Lung (tissue), 12 donors: ENCODE data around the gene LYPD1. TPM values are rescaled to one million over a fixed set of nuclear protein-coding genes. Genes with fewer than 3 reads are reported as not detected.

Experiments used
- ATAC-seq: fragments of 200-7000 bp; cut with Tn5 transposase; one replicate; pipeline ENCODE4 v1.9.1; 2020; ENCODE audit warnings: moderate number of reproducible peaks; ENCODE audit not compliant: insufficient read depth, low FRiP score
- DNase-seq, 3 donors: peaks; one replicate each; pipeline ENCODE4 v3.0.0-alpha.2; 2013 to 2017
- H3K27ac ChIP-seq, 2 donors: one replicate each; pipeline ENCODE4 v1.5.1; 2013; ENCODE audit warnings: mild to moderate bottlenecking in 2 of 2, moderate library complexity in 2 of 2, control low read depth in 1 of 2, inconsistent platforms in 1 of 2, low read depth in 1 of 2, low read length in 1 of 2
- H3K27me3 ChIP-seq, 3 donors: one replicate each; pipeline ENCODE4 v1.5.1; 2013; ENCODE audit warnings: low read length in 2 of 3; ENCODE audit not compliant: control insufficient read depth in 3 of 3, insufficient read depth in 3 of 3
- H3K36me3 ChIP-seq, 4 donors: one replicate each; pipeline ENCODE4 v1.5.1; 2013; ENCODE audit warnings: low read length in 4 of 4, mild to moderate bottlenecking in 1 of 4, moderate library complexity in 1 of 4; ENCODE audit not compliant: control insufficient read depth in 4 of 4, insufficient read depth in 4 of 4
- H3K4me1 ChIP-seq, 5 donors: one replicate each; pipeline ENCODE4 v1.5.1; 2013; ENCODE audit warnings: low read length in 5 of 5, mild to moderate bottlenecking in 2 of 5, moderate library complexity in 1 of 5; ENCODE audit not compliant: control insufficient read depth in 5 of 5, insufficient read depth in 5 of 5
- H3K4me3 ChIP-seq: one replicate; pipeline ENCODE4 v1.5.1; 2013; ENCODE audit warnings: mild to moderate bottlenecking, control low read depth, moderate library complexity
- H3K9ac ChIP-seq, 2 donors: one replicate each; pipeline ENCODE4 v1.5.1; 2013; ENCODE audit warnings: low read length in 2 of 2, control low read depth in 1 of 2; ENCODE audit not compliant: insufficient read depth in 1 of 2
- H3K9me3 ChIP-seq, 4 donors: one replicate each; pipeline ENCODE4 v1.5.1; 2013; ENCODE audit warnings: low read length in 3 of 4, mild to moderate bottlenecking in 1 of 4, moderate library complexity in 1 of 4; ENCODE audit not compliant: control insufficient read depth in 4 of 4, insufficient read depth in 3 of 4
- WGBS, 2 donors: extraction: QIAGEN DNeasy Blood & Tissue Kit; methylation state at CpG; one replicate each; pipeline ENCODE4 v1.1.7; 2013; 5-methylcytosine and 5-hydroxymethylcytosine counted together
- polyA plus RNA-seq, 2 donors: library from polyadenylated mRNA; stranded (reverse); fragments of 200-250 nt; gene quantifications; one replicate each; pipeline ENCODE4 v1.2.1, GENCODE V29; 2013
- total RNA-seq, 2 donors: library from RNA; depleted of rRNA in 1 of 2; stranded (reverse); fragments of >200 nt in 1 of 2; gene quantifications; one replicate each; pipeline ENCODE4 v1.2.1, GENCODE V29; 2014 to 2021
- TF ChIP-seq, protein P1 (sequence below): IDR thresholded peaks from 2 replicates; pipeline ENCODE4 v1.5.1; 2012; ENCODE audit warnings: mild to moderate bottlenecking; ENCODE audit errors: control extremely low read depth, extremely low read depth
- donor health status: control.
- donor health status: control.
- donor health status: Bipolar disorder and iron deficiency.
- donor health status: healthy.
- donor health status: DM: yes; HTN: yes; CAD: no.

LYPD1 gene
- total and polyA plus RNA-seq, 4 donors, result 0.28 to 6.6 (median 3.4) TPM

DNA sequence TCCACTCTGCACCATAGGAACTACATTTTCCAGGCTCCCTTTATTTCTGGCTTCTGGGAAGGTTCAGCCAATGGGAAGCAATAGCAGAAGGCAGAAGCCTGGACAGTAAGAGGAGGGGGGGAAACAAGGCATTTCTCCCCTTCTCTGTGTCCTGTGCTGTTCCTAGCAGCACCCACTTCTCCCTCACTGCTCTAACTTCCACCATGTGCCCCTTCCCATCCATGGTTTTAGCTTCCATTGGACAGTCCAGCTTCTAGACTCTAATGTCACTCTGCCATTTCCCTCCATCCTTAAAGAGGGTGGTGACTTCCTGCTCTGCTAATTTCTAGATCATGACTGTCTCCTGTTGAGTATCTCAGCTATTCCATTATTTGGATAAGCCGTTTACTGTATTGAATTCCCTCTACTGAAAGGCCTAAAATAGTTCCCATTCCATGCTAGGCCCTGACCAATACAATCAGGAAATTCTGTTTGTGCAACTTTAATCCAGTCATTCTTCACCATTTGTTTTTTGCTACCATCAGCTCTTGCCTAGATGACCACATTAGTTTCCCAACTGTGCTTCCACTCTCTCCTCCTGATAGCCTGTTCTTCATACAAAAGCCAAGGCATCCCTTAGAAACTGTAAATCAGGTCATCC is 20.8 kb upstream of the LYPD1 start:
- no peak overlapping the region for H3K27ac ChIP-seq
- WGBS, 2 donors, result 52% methylated on average over 1 of the region's 1 CpG
- H3K36me3 ChIP-seq, result no peaks in the 10 kb centered on the region
- H3K4me3 ChIP-seq, result no peak overlapping the region
- no peak for DNase-seq
- TF ChIP-seq, protein P1, sequence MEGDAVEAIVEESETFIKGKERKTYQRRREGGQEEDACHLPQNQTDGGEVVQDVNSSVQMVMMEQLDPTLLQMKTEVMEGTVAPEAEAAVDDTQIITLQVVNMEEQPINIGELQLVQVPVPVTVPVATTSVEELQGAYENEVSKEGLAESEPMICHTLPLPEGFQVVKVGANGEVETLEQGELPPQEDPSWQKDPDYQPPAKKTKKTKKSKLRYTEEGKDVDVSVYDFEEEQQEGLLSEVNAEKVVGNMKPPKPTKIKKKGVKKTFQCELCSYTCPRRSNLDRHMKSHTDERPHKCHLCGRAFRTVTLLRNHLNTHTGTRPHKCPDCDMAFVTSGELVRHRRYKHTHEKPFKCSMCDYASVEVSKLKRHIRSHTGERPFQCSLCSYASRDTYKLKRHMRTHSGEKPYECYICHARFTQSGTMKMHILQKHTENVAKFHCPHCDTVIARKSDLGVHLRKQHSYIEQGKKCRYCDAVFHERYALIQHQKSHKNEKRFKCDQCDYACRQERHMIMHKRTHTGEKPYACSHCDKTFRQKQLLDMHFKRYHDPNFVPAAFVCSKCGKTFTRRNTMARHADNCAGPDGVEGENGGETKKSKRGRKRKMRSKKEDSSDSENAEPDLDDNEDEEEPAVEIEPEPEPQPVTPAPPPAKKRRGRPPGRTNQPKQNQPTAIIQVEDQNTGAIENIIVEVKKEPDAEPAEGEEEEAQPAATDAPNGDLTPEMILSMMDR, result no peak
- H3K4me1 ChIP-seq, result no peaks in the 10 kb centered on the region
- H3K9ac ChIP-seq, result no peak overlapping the region
- H3K27me3 ChIP-seq, result no peaks in the 10 kb centered on the region
- H3K9me3 ChIP-seq, result no peaks in the 10 kb centered on the region
- no peak for ATAC-seq

DNA sequence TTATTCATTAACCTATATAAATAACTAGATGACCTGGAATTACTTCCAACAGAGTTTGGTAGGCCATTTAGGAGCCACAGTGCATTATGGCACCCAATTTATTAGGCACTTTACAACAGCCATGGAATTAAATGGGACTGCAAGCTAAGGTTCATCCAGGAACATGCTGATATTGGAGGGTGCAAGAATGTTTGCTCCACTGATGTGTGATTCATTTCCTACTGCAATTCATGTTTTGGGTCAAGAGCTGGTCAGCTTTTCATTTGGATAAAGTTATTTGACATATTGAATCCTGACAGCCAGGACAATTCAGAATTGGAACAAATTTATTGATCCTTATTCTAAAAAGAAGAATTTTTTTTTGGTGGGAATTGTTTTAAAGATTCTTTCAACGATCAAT is 11.8 kb upstream of the LYPD1 start:
- Histone ChIP-seq H3K27ac (no peak overlapping the region), H3K4me3 (no peak overlapping the region), H3K9me3 (no peaks in the 10 kb centered on the region), H3K9ac (no peak overlapping the region), H3K4me1 (no peaks in the 10 kb centered on the region), H3K36me3 (no peaks in the 10 kb centered on the region), H3K27me3 (no peaks in the 10 kb centered on the region)
- no peak for ATAC-seq
- TF ChIP-seq, protein P1, result no peak
- no peak for DNase-seq
- WGBS, 2 donors, result 94% methylated on average over 1 of the region's 1 CpG

DNA sequence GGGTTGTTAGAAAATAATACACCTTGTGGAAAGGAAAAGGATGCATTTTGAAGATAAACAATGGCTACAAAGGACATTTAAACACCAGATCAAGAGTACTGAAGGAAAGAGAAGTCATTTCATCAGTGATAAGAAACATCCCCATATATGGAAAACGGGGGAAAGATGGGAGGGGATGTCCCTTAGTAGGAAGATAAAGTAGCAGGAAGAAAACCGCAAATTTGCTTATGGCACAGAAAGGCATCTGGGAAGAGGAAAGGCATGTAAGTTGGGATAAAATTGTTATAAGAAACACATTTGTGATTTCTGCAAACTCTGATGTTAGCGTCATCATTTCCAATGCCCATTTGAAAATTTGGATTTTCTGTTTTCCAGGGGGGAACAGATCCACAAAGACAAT is 10.5 kb upstream of the LYPD1 start:
- ATAC-seq (no peak), DNase-seq (no peak)
- Histone ChIP-seq H3K4me1 (no peaks in the 10 kb centered on the region), H3K9ac (no peak overlapping the region), H3K36me3 (no peaks in the 10 kb centered on the region), H3K4me3 (no peak overlapping the region), H3K27me3 (peaks cover 0 to 3% (median 0%) of the 10 kb centered on the region in 3 donors), H3K27ac (no peak overlapping the region), H3K9me3 (no peaks in the 10 kb centered on the region)
- TF ChIP-seq, protein P1, result no peak
- WGBS, 2 donors, result 77 to 83% methylated on average over 3 of the region's 3 CpGs

DNA sequence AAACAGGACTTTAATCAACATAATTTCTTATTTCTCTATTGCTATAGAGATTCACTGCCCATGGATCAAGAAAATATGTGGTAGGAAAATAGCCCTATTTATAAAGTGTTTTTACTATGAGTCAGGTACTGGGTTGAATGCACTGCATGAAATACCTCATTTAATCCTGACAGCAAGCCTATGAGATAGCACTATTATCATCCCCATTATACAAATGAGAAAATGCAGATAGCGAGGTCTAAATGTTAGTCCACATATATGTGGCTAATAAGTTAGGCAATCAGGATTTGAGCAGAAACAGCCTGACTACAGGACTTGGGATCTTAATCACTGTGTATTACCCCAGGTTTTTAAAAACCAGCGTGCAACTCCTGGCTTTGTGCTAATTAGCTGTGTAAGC is 8.5 kb upstream of the LYPD1 start:
- no peak for ATAC-seq
- no peak overlapping the region for H3K4me3 ChIP-seq

More for the DNA sequence above, 8.5 kb upstream of the LYPD1 start:
- H3K36me3 ChIP-seq, result no peaks in the 10 kb centered on the region
- no peaks in the 10 kb centered on the region for H3K4me1 ChIP-seq
- WGBS, 2 donors, result 94 to 98% methylated on average over 2 of the region's 2 CpGs
- no peak for DNase-seq
- peaks cover 0 to 3% (median 2%) of the 10 kb centered on the region in 3 donors for H3K27me3 ChIP-seq
- no peak overlapping the region for H3K9ac ChIP-seq
- H3K9me3 ChIP-seq, result no peaks in the 10 kb centered on the region
- H3K27ac ChIP-seq, result no peak overlapping the region
- TF ChIP-seq, protein P1, result no peak
